Measurements from ENCODE around the gene CHD3. TPM values are rescaled to one million over a fixed set of nuclear protein-coding genes. Genes with fewer than 3 reads are reported as not detected.

Gene CHD3
- total RNA-seq, 1 donor from 2014 or later, result 77.9 TPM

DNA sequence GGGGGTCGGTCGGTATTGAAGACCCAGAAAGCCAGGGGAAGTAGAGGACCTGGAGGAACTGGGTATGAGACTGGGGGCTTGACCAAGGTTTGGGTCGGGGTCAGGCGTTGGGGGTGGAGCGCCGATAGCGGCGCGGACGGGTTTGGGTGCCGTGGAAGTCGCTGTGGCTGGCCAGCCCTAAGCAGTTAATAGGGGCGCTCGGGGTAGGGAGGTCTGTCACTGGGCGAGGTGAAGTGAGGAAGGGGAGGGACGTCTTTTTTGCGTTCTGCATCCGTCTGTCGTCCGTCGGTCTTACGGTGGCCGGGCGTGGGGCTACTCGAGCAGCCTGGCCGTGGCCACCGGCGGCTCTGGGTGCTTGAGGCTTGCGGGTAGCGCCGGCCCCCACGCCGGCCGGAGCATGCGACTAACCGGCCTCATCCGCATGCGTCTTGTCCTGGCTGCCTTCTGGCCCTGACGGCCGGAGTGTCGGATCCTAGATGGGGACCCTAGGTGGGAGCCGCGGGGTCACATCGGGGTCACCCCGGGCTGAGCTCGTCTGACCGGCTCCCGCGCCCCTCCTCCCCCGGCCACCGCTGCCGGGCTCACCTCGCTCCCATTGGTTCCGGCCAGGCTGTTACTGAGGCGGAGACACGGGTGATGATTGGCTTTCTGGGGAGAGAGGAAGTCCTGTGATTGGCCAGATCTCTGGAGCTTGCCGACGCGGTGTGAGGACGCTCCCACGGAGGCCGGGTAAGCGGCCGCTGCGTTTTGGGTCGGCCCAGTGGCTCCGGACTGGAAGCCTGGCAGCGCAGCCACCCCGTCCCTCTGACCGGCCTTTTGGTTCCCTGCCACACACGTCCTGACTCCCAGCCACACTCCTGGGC is 44.1 kb upstream of the CHD3 start:
- peak overlapping the region; percentile 99 for H3K27ac ChIP-seq
- peaks cover 52% of the 10 kb centered on the region for H3K36me3 ChIP-seq
- no peaks in the 10 kb centered on the region for H3K27me3 ChIP-seq (ENCODE audit: low read depth)
- peak; percentile 70 to 80 for ATAC-seq
- no peaks in the 10 kb centered on the region for H3K9me3 ChIP-seq
- peak; percentile 92 for DNase-seq
- H3K4me3 ChIP-seq, result peak overlapping the region; percentile 79
- H3K4me1 ChIP-seq, result peaks cover 32% of the 10 kb centered on the region
- intact Hi-C loops (cut with DNase I), result no loop called here
- TF ChIP-seq, protein P1, sequence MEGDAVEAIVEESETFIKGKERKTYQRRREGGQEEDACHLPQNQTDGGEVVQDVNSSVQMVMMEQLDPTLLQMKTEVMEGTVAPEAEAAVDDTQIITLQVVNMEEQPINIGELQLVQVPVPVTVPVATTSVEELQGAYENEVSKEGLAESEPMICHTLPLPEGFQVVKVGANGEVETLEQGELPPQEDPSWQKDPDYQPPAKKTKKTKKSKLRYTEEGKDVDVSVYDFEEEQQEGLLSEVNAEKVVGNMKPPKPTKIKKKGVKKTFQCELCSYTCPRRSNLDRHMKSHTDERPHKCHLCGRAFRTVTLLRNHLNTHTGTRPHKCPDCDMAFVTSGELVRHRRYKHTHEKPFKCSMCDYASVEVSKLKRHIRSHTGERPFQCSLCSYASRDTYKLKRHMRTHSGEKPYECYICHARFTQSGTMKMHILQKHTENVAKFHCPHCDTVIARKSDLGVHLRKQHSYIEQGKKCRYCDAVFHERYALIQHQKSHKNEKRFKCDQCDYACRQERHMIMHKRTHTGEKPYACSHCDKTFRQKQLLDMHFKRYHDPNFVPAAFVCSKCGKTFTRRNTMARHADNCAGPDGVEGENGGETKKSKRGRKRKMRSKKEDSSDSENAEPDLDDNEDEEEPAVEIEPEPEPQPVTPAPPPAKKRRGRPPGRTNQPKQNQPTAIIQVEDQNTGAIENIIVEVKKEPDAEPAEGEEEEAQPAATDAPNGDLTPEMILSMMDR (IDR thresholded peaks at IDR 0.05), result no peak

DNA sequence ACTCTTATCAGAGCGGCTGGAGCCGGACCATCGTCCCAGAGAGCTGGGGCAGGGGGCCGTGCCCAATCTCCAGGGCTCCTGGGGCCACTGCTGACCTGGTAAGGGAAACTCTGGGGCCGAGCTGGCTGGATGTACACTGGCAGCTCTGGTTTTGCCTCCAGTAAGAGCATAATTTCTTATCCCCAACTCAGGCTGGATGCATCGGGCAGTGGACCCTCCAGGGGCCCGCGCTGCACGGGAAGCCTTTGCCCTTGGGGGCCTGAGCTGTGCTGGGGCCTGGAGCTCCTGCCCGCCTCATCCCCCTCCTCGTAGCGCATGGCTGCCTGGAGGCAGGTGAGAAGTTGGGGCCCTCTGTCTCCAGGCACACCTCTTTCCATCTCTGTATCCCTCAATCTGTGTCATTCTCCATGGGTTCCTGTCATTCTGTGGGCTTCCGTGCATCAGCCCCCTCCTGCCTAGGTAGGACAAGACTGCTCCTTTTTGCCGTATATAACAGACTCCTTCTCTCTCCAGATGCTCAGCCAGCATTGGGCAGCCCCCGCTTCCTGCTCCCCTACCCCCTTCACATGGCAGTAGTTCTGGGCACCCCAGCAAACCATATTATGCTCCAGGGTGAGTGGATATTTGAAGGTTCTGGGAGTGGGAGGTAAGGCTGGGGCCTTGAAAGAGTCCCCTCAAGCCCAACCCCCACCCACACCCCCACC is 43.1 kb upstream of the CHD3 start:
- peak overlapping the region; percentile 99 for H3K27ac ChIP-seq
- H3K36me3 ChIP-seq, result peaks cover 53% of the 10 kb centered on the region
- H3K4me3 ChIP-seq, result peak overlapping the region; percentile 79
- DNase-seq (peak; percentile 44), ATAC-seq (no peak)
- peaks cover 22% of the 10 kb centered on the region for H3K4me1 ChIP-seq
- no peaks in the 10 kb centered on the region for H3K27me3 ChIP-seq (ENCODE audit: low read depth)
- TF ChIP-seq, protein P1 (IDR thresholded peaks at IDR 0.05), result no peak
- intact Hi-C loops (cut with DNase I), result no loop called here
- H3K9me3 ChIP-seq, result no peaks in the 10 kb centered on the region

DNA sequence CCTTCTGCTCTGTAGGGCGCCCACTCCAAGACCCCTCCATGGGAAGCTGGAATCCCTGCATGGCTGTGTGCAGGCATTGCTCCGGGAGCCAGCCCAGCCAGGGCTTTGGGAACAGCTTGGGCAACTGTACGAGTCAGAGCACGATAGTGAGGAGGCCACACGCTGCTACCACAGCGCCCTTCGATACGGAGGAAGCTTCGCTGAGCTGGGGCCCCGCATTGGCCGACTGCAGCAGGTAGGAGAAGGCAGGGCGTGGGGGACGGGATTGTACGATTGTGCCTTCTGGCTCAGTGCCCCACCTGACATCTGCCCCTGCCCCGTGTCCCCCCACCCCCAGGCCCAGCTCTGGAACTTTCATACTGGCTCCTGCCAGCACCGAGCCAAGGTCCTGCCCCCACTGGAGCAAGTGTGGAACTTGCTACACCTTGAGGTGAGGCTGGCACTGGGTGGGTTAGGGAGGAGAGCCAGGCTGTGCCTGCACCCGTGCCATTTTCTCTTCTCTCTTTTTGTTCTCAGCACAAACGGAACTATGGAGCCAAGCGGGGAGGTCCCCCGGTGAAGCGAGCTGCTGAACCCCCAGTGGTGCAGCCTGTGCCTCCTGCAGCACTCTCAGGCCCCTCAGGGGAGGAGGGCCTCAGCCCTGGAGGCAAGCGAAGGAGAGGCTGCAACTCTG is 42.4 kb upstream of the CHD3 start:
- Histone ChIP-seq H3K9me3 (no peaks in the 10 kb centered on the region), H3K36me3 (peaks cover 60% of the 10 kb centered on the region), H3K27me3 (ENCODE audit: low read depth) (no peaks in the 10 kb centered on the region), H3K27ac (no peak overlapping the region), H3K4me1 (peaks cover 18% of the 10 kb centered on the region), H3K4me3 (no peak overlapping the region)
- TF ChIP-seq, protein P1 (IDR thresholded peaks at IDR 0.05), result no peak
- no peak for ATAC-seq
- intact Hi-C loops (cut with DNase I), result no loop called here
- peak; percentile 44 for DNase-seq

DNA sequence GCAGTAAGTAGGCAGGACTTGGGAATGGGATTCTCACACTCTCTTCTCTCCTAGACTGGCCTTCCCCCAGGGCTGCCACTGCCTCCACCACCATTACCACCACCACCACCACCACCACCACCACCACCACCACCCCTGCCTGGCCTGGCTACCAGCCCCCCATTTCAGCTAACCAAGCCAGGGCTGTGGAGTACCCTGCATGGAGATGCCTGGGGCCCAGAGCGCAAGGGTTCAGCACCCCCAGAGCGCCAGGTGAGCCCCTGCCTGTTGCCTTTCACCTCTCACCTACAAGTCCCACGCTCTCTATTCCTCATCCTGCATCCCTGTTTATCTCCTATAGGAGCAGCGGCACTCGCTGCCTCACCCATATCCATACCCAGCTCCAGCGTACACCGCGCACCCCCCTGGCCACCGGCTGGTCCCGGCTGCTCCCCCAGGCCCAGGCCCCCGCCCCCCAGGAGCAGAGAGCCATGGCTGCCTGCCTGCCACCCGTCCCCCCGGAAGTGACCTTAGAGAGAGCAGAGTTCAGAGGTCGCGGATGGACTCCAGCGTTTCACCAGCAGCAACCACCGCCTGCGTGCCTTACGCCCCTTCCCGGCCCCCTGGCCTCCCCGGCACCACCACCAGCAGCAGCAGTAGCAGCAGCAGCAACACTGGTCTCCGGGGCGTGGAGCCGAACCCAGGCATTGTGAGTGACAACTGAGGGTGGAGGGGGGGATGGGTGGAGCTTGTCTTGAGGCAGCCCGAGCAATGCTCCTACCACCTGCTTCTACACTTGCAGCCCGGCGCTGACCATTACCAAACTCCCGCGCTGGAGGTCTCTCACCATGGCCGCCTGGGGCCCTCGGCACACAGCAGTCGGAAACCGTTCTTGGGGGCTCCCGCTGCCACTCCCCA is 41.6 kb upstream of the CHD3 start:
- no peak overlapping the region for H3K4me3 ChIP-seq
- no peaks in the 10 kb centered on the region for H3K27me3 ChIP-seq (ENCODE audit: low read depth)
- H3K4me1 ChIP-seq, result peaks cover 23% of the 10 kb centered on the region
- intact Hi-C loops (cut with DNase I), result no loop called here
- H3K27ac ChIP-seq, result no peak overlapping the region
- ATAC-seq (no peak), DNase-seq (peak; percentile 46)
- H3K36me3 ChIP-seq, result peaks cover 68% of the 10 kb centered on the region
- TF ChIP-seq, protein P1 (IDR thresholded peaks at IDR 0.05), result no peak
- H3K9me3 ChIP-seq, result no peaks in the 10 kb centered on the region
